A549 (cell line): ENCODE results near the gene GRK1.

Experiments used
- CTCF ChIP-seq: fragments of >200 bp; sonication (Bioruptor Twin); formaldehyde crosslinking; IDR thresholded peaks from 3 replicates; pipeline ENCODE4 v1.5.1; 2016
- HDAC2 ChIP-seq: fragments of 200-600 bp; sonication (generic); IDR thresholded peaks from 2 replicates; pipeline ENCODE4 v1.6.1; 2016
- HEYL ChIP-seq: fragments of 250-450 bp; sonication (Bioruptor Pico); IDR thresholded peaks from 2 replicates; pipeline ENCODE4 v1.8.0; 2021; ENCODE audit warnings: mild to moderate bottlenecking, moderate library complexity
- HOXB5 ChIP-seq: fragments of 250-450 bp; sonication (Bioruptor Pico); IDR thresholded peaks from 2 replicates; pipeline ENCODE4 v1.5.0; 2020; ENCODE audit warnings: mild to moderate bottlenecking, moderate library complexity
- JUNB ChIP-seq: fragments of >200 bp; sonication (Bioruptor Twin); formaldehyde crosslinking; IDR thresholded peaks from 2 replicates; pipeline ENCODE4 v1.6.1; 2016
- NFE2L2 ChIP-seq: fragments of 150-350 bp; conservative IDR thresholded peaks from 2 replicates; pipeline ENCODE4 v1.6.1; 2014; ENCODE audit warnings: low read length
- POLR2A ChIP-seq: IDR thresholded peaks from 2 replicates; pipeline ENCODE4 v1.6.1; 2012; ENCODE audit warnings: mild to moderate bottlenecking, low read length
- RAD21 ChIP-seq, 2 experiments: fragments of >200 bp in 1 of 2; sonication (Bioruptor Twin) in 1 of 2; formaldehyde crosslinking in 1 of 2; IDR thresholded peaks in 1 of 2; conservative IDR thresholded peaks in 1 of 2; 2 replicates in 1 of 2; 3 replicates in 1 of 2; pipeline ENCODE4 v1.6.1; 2012 to 2018; ENCODE audit warnings: inconsistent platforms in 1 of 2
- REST ChIP-seq: fragments of 200-600 bp; sonication (generic); IDR thresholded peaks from 2 replicates; pipeline ENCODE4 v1.6.1; 2016; ENCODE audit warnings: antibody characterized with exemption, mild to moderate bottlenecking, moderate library complexity
- USF2 ChIP-seq: fragments of 450-650 bp; IDR thresholded peaks from 2 replicates; pipeline ENCODE4 v1.6.1; 2014; ENCODE audit warnings: antibody characterized with exemption

- no peak for TF ChIP-seq JUNB
- no peak for TF ChIP-seq REST
- no peak for TF ChIP-seq HDAC2
- no peak for TF ChIP-seq POLR2A
- no peak for TF ChIP-seq CTCF
- no peak for TF ChIP-seq USF2
- no peak for TF ChIP-seq HOXB5 (CRISPR knock-in tag)
- TF ChIP-seq NFE2L2, result no peak
- no peak for TF ChIP-seq RAD21 (conservative IDR thresholded peaks at IDR 0.05 in 1 of 2, IDR thresholded peaks at IDR 0.05 in 1 of 2)
- TF ChIP-seq HEYL (CRISPR knock-in tag), result no peak
Measured at GRCh38 chr13:113756441-113757097, 89.5 kb downstream of the GRK1 start.
